GM12872 (cell line): ENCODE data around the gene ADAMTSL5.

ENCODE experiments used
- TF ChIP-seq, protein P1 (sequence below): IDR thresholded peaks from 3 replicates; pipeline ENCODE4 v1.5.1; 2011; ENCODE audit warnings: low read depth, mild to moderate bottlenecking, low read length, moderate library complexity; ENCODE audit not compliant: insufficient read depth

Gene ADAMTSL5

DNA sequence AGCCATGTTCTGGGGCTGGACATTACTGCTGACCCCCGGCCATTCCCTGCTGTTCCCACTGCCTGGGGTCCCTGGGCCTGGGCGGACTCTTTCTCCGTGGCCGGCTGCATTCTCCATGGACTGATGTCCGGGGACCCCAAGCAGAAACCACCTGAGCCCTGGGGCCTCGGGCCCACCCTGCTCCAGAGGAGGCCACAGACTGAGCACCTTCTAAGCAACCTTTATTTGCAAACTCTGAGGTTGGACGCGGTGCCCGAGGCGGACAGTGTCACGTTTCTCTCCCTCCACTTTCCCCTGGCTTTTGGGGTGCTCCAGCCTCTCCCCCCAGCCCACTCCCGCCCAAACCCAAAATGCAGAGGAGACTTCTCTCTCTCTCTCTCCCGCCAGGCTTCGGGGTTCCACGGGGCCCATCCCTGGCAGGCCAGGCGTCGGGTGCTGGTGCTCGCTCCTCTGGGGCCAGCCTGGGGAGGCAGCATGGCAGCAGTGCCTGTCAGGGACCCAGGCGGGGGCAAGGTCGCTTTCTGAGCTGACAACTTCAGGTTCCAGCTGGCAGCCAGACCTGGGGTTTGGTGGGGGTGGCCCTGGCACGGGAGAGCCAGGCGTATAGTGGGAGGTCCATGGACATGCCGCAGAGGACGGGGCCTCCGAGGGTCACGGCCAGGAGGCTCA, 31.5 kb downstream of the ADAMTSL5 start:
- TF ChIP-seq, protein P1, sequence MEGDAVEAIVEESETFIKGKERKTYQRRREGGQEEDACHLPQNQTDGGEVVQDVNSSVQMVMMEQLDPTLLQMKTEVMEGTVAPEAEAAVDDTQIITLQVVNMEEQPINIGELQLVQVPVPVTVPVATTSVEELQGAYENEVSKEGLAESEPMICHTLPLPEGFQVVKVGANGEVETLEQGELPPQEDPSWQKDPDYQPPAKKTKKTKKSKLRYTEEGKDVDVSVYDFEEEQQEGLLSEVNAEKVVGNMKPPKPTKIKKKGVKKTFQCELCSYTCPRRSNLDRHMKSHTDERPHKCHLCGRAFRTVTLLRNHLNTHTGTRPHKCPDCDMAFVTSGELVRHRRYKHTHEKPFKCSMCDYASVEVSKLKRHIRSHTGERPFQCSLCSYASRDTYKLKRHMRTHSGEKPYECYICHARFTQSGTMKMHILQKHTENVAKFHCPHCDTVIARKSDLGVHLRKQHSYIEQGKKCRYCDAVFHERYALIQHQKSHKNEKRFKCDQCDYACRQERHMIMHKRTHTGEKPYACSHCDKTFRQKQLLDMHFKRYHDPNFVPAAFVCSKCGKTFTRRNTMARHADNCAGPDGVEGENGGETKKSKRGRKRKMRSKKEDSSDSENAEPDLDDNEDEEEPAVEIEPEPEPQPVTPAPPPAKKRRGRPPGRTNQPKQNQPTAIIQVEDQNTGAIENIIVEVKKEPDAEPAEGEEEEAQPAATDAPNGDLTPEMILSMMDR: no peak

DNA sequence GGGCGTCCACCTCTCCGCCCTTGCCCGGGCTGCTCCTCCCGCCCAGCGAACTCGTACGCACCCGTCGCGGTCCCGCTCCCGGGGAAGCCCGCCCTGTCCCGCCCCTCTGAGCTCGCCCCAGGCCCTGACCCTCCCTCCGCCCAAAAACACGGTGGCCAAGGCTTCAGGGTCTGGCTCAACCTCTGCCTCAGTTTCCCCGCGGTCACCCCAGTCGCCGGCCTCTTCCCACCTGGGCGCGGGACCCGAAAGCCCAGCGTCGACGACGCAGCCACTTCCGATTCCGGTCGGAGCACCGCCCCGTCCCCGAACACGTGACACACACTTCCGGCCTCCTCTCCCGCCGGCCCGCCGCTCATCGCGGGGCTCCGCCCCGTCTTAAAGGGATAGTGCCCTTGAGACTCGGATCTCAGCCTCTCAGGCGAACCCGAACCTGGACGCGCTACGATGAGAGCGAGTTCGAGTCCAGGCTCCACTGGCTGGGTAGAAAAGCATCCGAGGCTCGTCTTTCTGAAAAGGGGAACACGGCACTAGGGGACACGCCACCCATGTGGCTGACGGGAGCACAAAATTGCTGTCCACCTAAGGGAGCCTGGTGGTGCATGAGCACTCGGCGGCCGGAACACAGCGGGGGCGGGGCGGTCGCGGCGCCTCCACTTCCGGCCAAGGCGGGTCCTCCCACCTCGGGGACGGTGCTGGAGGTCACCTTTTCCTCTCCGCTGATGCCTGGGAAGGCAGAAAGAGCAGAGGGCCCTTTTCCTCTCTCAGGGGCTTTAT, 33.7 kb downstream of the ADAMTSL5 start, which contains the start of gene C19orf25:
C19orf25 (minus strand) TSS at position 282 of the 774 bp plus-strand sequence. CDS start 312 bp downstream, outside the sequence.
- TF ChIP-seq, protein P1: no peak

DNA sequence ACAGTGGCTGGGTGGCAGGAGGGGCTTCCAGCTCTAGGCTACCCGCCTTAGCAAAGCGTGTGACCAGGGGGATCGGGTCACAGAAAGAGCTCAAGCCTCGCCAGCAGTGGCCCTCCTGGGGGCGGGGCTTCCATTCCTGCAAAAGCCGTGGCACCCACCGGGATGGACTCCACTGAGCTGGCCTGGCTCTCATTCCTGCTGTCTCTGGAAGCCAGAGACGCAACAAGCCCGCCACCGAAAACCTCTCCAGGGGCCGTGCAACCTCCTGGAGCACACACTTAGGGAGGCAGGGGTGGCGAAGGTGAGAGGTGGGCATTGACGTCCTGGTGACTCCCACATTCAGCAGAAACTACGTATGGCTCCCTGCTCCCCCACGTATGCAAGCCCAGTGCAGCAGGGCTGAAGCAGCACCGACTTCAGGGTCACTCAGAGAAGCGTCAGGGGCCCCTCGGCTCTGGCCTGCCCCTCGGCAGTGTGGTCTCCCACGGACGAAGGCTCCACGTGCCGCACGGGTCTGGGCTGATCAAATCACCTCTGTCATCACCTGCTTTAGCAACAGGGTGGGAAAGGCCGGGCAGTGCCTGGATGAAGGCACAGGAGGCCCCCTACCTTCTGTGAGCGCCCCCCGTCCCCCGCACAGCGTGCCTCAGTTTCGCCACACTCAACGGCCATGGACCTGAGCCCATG, 36.9 kb downstream of the ADAMTSL5 start:
- TF ChIP-seq, protein P1: no peak

DNA sequence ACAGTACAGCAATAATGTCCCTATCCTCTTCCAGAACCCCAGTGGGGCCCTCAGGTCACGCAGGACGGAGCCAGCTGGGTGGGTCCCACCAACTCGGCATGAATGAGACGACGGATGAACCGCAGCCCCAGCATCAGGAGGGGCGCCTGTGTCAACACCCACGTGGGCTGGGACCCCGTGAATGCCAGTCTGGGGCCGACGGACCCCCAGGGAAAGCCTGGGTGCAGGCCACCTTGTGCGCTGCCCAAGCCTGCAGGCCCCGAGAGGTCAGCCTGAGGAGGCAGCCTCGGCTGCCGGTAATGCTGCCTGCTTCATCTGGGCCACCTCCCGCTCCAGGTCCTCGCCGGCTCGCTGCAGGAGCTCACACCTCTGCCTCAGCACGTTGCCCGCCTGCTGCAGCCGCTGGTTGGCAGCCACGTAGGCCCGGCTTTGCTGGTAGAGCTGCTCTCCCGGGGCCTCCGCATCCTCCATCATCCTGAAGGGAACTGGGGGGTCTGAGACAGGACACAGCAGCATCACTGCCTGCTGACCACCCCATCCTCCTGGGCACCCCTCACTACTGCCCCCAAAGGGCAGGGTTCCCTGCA, 38.0 kb downstream of the ADAMTSL5 start:
- TF ChIP-seq, protein P1: no peak

DNA sequence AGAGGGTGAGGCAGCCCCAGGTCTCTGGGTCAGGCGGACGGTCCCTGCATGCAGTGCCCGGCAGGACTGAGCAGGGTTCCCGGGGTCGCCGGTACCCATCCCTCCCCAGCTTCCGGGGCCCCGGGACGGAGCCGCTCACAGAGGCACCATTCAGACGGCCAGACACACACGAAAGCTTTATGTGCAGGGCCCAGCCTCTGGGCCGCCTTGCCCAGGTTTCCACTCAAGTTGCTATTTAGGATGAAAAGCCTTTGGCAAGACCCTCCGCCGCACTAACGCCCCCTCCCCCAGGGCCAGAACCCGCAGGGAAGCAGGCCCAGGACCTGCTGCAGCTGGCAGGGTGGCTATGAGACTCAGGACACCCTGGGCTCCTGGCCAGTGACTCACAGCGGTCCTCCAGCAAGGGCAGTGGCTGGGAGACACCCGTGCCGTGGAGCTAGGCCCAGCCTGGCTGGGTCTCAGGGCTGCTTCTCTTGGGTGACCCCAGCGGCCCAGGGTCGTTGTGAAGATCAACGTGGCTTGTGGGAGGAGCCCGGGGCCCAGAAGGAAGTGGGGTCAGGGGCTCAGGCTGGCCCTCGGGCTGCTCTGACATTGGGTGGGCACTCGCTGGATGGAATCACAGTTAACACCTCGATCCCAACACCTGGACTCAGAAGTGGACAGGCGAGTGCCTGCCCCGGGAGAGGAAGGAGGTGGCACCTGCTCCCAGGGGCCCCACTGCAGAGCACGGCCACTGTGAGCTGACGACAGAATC, 38.6 kb downstream of the ADAMTSL5 start:
- TF ChIP-seq, protein P1: no peak

GRCh38 chr19:1473085-1473851, 39.6 kb downstream of the ADAMTSL5 start:
- TF ChIP-seq, protein P1: no peak
